ENCODE results near the gene SPTB.
A peak's percentile ranks its signal among the peaks of the same experiment; 100 is the strongest.
"Not testable (repeated sequence)": the region's sequence is repeated elsewhere in the genome, so short reads cannot be mapped to it uniquely, and the experiment has no call there.

SPTB gene

GRCh38 chr14:64879635-64880220, at the start of gene SPTB:
SPTB (minus strand) TSS chr14:64879907; CDS start chr14:64823094, 56,813 bp downstream.
- peak in 2 of 3 donors; percentile 25 to 56 for DNase-seq

GRCh38 chr14:64929014-64929359, 49.3 kb upstream of the SPTB start:
- no peak for DNase-seq

GRCh38 chr14:64928239-64929013, 48.7 kb upstream of the SPTB start:
- no peak for DNase-seq

GRCh38 chr14:64927031-64927430, 47.3 kb upstream of the SPTB start:
- DNase-seq: no peak

- no peak for DNase-seq
Measured at GRCh38 chr14:64926398-64926995, 46.8 kb upstream of the SPTB start.

- DNase-seq: no peak
Measured at GRCh38 chr14:64923015-64923414, 43.3 kb upstream of the SPTB start.

- no peak for DNase-seq
Measured at GRCh38 chr14:64920465-64920864, 40.8 kb upstream of the SPTB start.

- no peak for DNase-seq
Measured at GRCh38 chr14:64919618-64920017, 39.9 kb upstream of the SPTB start.

- no peak for DNase-seq
Measured at GRCh38 chr14:64919215-64919614, 39.5 kb upstream of the SPTB start.

- DNase-seq: no peak
Measured at GRCh38 chr14:64918216-64918615, 38.5 kb upstream of the SPTB start.

GRCh38 chr14:64915797-64916196, 36.1 kb upstream of the SPTB start:
- peak; percentile 56 to 72 (median 64) for DNase-seq

- no peak for DNase-seq
Measured at GRCh38 chr14:64915029-64915424, 35.3 kb upstream of the SPTB start.

- peak; percentile 99 to 100 (median 100) for DNase-seq
Measured at GRCh38 chr14:64914237-64915028, 34.7 kb upstream of the SPTB start, which contains the start of gene CHURC1. CHURC1 (plus strand) TSS chr14:64914455; CDS start chr14:64914496, 41 bp downstream.

GRCh38 chr14:64913477-64913876, 33.8 kb upstream of the SPTB start:
- DNase-seq: not testable (repeated sequence)

- no peak for DNase-seq
Measured at GRCh38 chr14:64912261-64912660, 32.6 kb upstream of the SPTB start.

GRCh38 chr14:64910847-64911495, 31.3 kb upstream of the SPTB start:
- peak; percentile 35 for DNase-seq

- no peak for DNase-seq
Measured at GRCh38 chr14:64906022-64906421, 26.3 kb upstream of the SPTB start.

GRCh38 chr14:64899958-64900357, 20.3 kb upstream of the SPTB start:
- DNase-seq: no peak

- DNase-seq: peak; percentile 70 to 76 (median 72)
Measured at GRCh38 chr14:64891839-64892375, 12.2 kb upstream of the SPTB start.

- no peak for DNase-seq
Measured at GRCh38 chr14:64891173-64891838, 11.6 kb upstream of the SPTB start.

- DNase-seq: no peak
Measured at GRCh38 chr14:64889352-64889751, 9.6 kb upstream of the SPTB start.

GRCh38 chr14:64885559-64885958, 5.9 kb upstream of the SPTB start:
- no peak for DNase-seq
